ENCODE results near the gene KEL. TPM values are rescaled to one million over a fixed set of nuclear protein-coding genes. Genes with fewer than 3 reads are reported as not detected.

Gene KEL
- total RNA-seq: 10 to 100 TPM in 1 of 6 donors, 1 to 10 TPM in 3, under 1 TPM in 1, not detected in 1; 0.11 to 13.0 (median 3.1) TPM

DNA sequence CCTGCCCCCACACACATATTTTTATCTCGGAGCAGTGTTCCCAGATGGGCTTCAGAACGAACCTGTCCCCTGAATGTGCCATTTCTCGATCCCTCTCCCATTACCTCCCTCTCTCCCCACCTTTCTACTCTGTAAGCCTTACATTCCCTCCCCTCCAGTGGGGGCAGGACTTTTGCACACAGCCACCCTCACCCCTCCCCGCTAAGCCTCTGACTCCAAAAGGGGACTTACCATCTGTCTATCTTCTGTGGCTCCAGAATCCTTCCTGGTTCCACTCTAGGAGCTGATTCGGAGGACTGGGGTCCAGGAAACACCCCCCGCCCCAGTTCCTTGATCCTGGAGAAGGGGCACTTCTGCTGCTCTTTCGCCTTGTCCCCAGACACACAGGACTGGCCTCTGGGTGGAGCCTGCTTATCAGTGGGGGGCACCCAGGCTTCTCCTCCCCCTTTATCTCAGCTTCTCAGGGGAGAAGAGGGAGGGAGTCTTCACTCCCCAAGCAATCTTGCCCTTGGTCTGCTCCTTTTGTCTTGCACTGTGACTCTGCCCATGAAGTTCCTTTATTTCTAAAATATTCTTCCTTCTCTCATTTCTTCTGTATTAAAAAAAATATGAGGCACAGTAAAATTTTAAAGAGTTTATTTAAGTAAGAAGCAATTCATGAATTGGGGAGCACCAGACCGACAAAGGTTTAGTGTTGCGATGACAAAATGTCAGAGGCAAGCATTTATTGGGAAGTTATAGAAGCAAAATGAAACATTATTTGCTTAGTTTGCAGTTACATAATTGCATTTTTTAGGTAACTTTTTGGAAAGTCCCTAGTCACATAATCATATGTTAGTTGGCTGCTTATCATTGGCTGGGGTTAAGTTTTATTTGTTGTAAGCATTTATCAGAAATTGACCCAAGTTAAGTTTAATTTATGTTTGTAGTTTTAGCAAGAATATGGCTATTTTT lies at the start of gene KEL:
TSS of gene KEL (minus strand) at position 391 of the 954 bp plus-strand sequence. CDS start at position 234, 157 bp downstream.
- TF ChIP-seq, protein P1, sequence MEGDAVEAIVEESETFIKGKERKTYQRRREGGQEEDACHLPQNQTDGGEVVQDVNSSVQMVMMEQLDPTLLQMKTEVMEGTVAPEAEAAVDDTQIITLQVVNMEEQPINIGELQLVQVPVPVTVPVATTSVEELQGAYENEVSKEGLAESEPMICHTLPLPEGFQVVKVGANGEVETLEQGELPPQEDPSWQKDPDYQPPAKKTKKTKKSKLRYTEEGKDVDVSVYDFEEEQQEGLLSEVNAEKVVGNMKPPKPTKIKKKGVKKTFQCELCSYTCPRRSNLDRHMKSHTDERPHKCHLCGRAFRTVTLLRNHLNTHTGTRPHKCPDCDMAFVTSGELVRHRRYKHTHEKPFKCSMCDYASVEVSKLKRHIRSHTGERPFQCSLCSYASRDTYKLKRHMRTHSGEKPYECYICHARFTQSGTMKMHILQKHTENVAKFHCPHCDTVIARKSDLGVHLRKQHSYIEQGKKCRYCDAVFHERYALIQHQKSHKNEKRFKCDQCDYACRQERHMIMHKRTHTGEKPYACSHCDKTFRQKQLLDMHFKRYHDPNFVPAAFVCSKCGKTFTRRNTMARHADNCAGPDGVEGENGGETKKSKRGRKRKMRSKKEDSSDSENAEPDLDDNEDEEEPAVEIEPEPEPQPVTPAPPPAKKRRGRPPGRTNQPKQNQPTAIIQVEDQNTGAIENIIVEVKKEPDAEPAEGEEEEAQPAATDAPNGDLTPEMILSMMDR (IDR thresholded peaks at IDR 0.05): no peak
- no peak for TF ChIP-seq EP300 (IDR thresholded peaks at IDR 0.05)
- TF ChIP-seq POLR2AphosphoS5 (IDR thresholded peaks at IDR 0.05): no peak
- no peak for TF ChIP-seq POLR2A (IDR thresholded peaks at IDR 0.05)
- Histone ChIP-seq H3K9me3 (no peaks in the 10 kb centered on the region), H3K4me1 (no peaks in the 10 kb centered on the region), H3K4me3 (no peak within 1 kb of the TSS), H3K27me3 (no peaks in the 10 kb centered on the region), H3K36me3 (no peaks in the 10 kb centered on the region), H3K27ac (no peak within 1 kb of the TSS)
- DNase-seq (no peak), ATAC-seq (ENCODE audit: low FRiP score in 2 of 2) (no peak)
- 62 to 76% methylated on average over 9 of the region's 9 CpGs for WGBS, 2 donors

DNA sequence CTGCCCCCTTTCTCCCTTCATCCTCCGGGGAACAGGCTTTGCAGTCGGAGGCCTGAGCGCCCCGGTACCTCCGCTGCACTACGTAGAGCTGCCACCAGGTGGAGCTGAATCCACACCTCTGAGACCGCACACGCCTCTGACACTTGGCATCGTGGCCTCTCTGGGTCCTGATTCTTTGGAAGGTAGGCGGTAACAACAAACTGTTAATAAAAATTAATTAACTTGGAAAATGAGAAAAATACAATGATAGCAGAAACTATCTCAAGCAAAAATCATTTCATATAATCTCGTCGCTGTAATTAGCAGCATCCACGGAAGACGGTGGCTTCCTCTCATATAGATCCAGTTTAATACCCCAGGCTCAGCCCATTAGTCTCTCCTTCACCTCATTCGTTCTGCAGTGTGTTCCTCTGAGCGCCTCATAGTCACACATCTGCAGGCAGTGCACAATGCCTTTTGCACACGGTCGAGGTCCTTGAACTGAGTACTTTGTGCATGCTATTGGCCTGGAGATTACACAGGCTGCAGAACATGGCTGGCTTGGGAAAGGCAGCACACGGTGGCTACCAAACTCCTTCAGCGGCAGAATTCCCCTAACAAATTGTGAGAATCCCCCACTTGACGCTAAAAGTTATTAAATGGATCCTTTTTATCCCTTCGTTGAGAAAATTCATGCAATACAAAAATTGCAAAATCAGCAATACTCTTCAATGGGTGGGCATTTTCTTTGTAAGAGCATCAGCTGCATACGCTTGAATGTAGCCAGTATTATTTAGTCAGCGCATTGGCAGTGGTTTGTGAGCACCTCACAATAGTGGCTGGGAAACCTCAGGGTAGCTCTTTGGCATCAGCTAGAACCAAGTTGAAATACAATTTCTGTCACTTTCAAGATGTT lies 46.1 kb upstream of the KEL start:
- Histone ChIP-seq H3K9me3 (no peaks in the 10 kb centered on the region), H3K36me3 (no peaks in the 10 kb centered on the region), H3K27me3 (no peaks in the 10 kb centered on the region), H3K27ac (no peak overlapping the region), H3K4me3 (no peak overlapping the region), H3K4me1 (peaks cover 0 to 7% (median 2%) of the 10 kb centered on the region in 4 donors)
- ATAC-seq (ENCODE audit: low FRiP score in 2 of 2): peak; percentile 92 to 96
- TF ChIP-seq, protein P1 (IDR thresholded peaks at IDR 0.05): peak; percentile 86 to 97 (median 94)
- TF ChIP-seq POLR2AphosphoS5 (IDR thresholded peaks at IDR 0.05): no peak
- 40 to 41% methylated on average over 24 of the region's 24 CpGs for WGBS, 2 donors
- peak; percentile 79 to 81 for DNase-seq

DNA sequence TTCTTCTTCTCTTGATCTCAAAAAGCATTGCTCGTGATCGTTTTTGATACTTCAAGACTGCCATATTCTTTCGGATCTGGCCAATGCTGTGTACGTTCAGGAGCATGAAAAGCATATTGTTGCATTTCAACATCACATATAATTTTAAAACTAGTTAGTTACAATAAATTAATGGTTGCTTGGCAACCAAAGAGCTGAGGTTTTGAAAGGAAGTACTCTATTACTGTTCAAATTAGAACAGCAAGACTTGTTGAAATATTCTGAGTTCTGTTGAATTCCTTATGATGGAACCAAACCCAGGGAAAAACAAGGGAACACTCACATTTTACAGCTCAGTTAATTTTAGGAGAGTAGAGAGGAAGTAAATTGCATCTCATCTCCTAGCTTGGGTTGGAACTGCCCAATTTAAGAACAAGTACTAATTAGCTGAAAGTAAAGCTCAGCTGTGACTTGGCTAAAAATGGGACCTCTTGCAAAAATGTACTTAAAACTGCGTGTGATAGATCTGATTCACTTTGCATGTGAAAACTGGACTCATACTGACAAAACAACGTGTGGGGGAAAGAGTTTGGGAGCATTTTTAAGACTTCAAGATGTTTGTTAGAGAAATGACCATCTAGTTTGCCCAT lies 43.6 kb upstream of the KEL start:
- Histone ChIP-seq H3K4me1 (peaks cover 4 to 13% (median 6%) of the 10 kb centered on the region in 4 donors), H3K27ac (no peak overlapping the region), H3K9me3 (no peaks in the 10 kb centered on the region), H3K27me3 (no peaks in the 10 kb centered on the region), H3K4me3 (no peak overlapping the region), H3K36me3 (no peaks in the 10 kb centered on the region)
- TF ChIP-seq POLR2A (IDR thresholded peaks at IDR 0.05) (no peak), EP300 (IDR thresholded peaks at IDR 0.05) (no peak), POLR2AphosphoS5 (IDR thresholded peaks at IDR 0.05) (no peak)
- TF ChIP-seq, protein P1 (IDR thresholded peaks at IDR 0.05): no peak
- ATAC-seq (ENCODE audit: low FRiP score in 2 of 2) (no peak), DNase-seq (no peak)
- 71 to 74% methylated on average over 6 of the region's 6 CpGs for WGBS, 2 donors

DNA sequence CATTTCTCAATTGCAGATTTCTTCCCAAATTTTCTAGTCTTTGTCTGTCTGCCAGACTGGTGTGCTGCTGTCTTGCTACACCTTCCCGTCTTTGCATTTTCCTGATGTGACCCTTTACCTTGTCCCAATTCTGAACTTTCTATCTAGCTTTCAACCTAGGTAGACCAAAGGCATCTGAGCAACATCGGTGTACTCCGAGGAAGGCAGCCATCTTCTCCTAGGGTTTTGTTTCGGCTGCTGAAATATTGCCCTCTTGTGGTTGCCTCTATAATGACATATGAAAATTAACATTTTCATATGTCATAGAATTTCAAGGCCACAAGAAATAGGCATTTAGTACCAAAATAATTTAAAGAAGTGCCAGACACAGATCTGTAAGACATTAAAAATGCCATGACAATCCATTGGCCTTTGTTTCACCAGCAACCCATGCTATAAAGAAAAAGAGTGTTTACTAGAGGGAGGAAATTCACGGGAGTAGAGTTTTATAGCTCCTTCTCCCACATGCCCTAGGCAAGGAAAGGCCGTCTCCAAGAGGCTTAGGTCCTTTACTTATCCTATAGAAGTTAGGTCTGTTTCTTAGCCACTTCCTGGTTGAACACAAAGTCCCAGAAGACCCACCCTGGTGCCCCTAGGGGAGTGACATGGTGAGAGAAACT lies 41.4 kb upstream of the KEL start:
- DNase-seq (peak in 1 of 2 donors; percentile 30), ATAC-seq (ENCODE audit: low FRiP score in 2 of 2) (peak; percentile 79 to 81)
- WGBS, 2 donors: 28 to 41% methylated on average over 6 of the region's 6 CpGs
- no peaks in the 10 kb centered on the region for H3K9me3 ChIP-seq
- H3K36me3 ChIP-seq: no peaks in the 10 kb centered on the region
- H3K27me3 ChIP-seq: no peaks in the 10 kb centered on the region
- H3K4me1 ChIP-seq: peaks cover 4 to 13% (median 6%) of the 10 kb centered on the region in 4 donors
- no peak overlapping the region for H3K27ac ChIP-seq
- TF ChIP-seq POLR2A (IDR thresholded peaks at IDR 0.05) (no peak), POLR2AphosphoS5 (IDR thresholded peaks at IDR 0.05) (no peak), EP300 (IDR thresholded peaks at IDR 0.05) (no peak)
- TF ChIP-seq, protein P1 (IDR thresholded peaks at IDR 0.05): peak; percentile 51 to 80 (median 69)
- peak overlapping the region in 2 of 4 donors; percentile 28 to 29 for H3K4me3 ChIP-seq

Measured in upper lobe of left lung (tissue), 6 donors.